ENCODE results near the gene PCSK6.

DNA sequence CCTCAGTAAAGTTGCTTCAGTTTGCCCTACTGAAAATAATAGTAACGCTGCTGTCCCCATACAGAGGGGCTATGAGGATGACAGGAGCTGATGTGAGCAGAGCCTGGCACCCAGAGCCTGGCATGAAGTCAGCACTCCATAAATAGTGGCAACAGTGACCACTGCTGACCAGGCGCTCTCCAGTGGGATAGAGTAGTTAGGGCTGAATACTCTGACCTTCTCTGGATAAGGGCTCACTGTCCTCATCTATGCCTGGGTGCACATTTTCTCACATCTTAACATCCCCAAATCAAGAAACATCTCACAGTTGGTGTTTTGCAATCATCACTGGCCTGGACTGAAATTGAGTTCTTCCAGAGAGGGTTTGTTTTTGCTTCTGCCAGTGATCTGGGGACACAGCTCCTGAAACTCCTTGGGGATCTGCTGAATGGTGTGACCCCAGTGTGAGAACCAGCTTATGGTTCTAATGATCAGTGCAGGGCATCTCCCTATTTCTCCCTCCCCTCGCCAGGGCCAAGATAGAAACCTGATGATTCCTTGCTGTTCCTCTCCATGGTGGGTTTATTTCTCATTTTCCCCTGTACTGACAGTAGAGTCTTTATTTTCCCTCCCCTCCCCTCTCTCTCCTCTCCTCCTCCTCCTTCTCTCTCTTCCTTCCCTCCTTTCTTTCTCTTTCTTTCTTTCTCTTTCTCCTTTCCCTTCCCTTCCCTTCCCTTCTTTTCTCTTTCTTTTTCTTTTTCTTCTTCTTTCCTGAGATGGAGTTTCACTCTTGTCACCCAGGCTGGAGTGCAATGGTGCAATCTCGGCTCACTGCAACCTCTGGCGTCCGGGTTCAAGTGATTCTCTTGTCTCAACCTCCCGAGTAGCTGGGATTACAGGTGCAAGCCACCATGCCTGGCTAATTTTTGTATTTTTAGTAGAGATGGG is 3.5 kb upstream of the PCSK6 start:
- TF ChIP-seq, protein P1, sequence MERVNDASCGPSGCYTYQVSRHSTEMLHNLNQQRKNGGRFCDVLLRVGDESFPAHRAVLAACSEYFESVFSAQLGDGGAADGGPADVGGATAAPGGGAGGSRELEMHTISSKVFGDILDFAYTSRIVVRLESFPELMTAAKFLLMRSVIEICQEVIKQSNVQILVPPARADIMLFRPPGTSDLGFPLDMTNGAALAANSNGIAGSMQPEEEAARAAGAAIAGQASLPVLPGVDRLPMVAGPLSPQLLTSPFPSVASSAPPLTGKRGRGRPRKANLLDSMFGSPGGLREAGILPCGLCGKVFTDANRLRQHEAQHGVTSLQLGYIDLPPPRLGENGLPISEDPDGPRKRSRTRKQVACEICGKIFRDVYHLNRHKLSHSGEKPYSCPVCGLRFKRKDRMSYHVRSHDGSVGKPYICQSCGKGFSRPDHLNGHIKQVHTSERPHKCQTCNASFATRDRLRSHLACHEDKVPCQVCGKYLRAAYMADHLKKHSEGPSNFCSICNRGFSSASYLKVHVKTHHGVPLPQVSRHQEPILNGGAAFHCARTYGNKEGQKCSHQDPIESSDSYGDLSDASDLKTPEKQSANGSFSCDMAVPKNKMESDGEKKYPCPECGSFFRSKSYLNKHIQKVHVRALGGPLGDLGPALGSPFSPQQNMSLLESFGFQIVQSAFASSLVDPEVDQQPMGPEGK (CRISPR knock-in tag; IDR thresholded peaks at IDR 0.05; ENCODE audit: borderline replicate concordance) = no peak
- TF ChIP-seq ZNF8 (CRISPR knock-in tag; IDR thresholded peaks at IDR 0.05) (no peak), ARNTL (CRISPR knock-in tag; IDR thresholded peaks at IDR 0.05; ENCODE audit: borderline replicate concordance, low read depth) (no peak), ZFP3 (CRISPR knock-in tag; IDR thresholded peaks at IDR 0.05) (no peak), ZNF565 (CRISPR knock-in tag; conservative IDR thresholded peaks at IDR 0.05; ENCODE audit: low read depth) (no peak), RARB (CRISPR knock-in tag; IDR thresholded peaks at IDR 0.05) (no peak)
- TF ChIP-seq, protein P2, sequence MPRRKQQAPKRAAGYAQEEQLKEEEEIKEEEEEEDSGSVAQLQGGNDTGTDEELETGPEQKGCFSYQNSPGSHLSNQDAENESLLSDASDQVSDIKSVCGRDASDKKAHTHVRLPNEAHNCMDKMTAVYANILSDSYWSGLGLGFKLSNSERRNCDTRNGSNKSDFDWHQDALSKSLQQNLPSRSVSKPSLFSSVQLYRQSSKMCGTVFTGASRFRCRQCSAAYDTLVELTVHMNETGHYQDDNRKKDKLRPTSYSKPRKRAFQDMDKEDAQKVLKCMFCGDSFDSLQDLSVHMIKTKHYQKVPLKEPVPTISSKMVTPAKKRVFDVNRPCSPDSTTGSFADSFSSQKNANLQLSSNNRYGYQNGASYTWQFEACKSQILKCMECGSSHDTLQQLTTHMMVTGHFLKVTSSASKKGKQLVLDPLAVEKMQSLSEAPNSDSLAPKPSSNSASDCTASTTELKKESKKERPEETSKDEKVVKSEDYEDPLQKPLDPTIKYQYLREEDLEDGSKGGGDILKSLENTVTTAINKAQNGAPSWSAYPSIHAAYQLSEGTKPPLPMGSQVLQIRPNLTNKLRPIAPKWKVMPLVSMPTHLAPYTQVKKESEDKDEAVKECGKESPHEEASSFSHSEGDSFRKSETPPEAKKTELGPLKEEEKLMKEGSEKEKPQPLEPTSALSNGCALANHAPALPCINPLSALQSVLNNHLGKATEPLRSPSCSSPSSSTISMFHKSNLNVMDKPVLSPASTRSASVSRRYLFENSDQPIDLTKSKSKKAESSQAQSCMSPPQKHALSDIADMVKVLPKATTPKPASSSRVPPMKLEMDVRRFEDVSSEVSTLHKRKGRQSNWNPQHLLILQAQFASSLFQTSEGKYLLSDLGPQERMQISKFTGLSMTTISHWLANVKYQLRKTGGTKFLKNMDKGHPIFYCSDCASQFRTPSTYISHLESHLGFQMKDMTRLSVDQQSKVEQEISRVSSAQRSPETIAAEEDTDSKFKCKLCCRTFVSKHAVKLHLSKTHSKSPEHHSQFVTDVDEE (CRISPR knock-in tag; IDR thresholded peaks at IDR 0.05) = no peak

Measured in SK-N-SH treated with all-trans-retinoic acid at 6 μM for 48 hours (cell line).